ENCODE measurements around the gene TMEM123. TPM values are rescaled to one million over a fixed set of nuclear protein-coding genes. Genes with fewer than 3 reads are reported as not detected.

Gene TMEM123
- total RNA-seq, 1 experiment from 2014 or later = 214 TPM

DNA sequence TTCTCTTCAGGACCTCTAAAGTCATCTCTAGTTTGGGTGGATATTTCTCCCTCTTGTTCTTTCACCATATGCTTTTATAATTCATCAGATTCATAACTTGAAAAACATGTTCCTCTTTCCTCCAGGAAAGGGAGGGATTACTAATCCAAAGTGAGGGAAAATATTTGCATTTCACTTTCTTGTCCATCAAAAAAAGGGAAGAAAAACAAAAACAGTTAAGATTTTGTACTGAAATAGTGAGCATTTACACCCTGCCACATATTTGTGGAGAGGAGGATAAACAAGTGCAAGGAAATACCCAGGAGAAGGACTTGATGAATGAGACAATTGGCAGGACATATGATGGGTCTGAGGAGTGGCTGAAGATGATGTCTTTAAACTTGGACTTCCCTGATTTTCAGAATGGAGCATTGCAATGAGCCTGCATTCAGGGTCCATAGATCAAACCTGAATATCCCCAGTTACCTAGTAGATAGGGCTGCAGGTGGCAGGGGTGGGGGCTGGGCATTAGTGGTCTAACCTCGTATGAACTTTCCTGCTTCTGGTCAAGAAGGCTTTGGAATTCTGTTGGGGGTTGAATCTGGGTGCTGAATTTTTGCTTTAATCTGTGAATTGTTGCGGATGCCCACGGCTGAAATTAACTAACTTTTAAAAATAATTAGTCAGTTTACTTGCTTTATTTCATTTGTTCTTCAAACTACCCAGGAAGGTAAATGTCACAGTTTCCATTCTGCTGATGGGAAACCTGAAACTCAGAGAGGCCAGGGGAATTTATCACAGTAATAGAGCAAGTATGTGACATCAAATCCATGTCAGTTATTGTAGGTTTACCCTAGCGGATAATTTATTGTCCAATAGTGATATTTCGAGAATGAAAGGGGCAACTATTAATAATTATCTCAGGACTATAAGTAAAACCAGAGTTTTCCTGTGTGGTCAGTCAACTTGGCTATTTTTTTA, 36.9 kb upstream of the TMEM123 start:
- H3K27ac ChIP-seq (ENCODE audit: low read depth, low read length, poor library complexity, severe bottlenecking) = no peak overlapping the region
- intact Hi-C loops (cut with micrococcal nuclease; ENCODE audit: unreplicated experiment) = loop anchor here (10.0 kb wide), 1 partner anchor 625 kb away; no protein-coding TSS in a partner anchor
- ChIA-PET CTCF (no interaction called here), POLR2A (ENCODE audit: low non-redundant PET) (no interaction called here)
- DNase-seq (ENCODE audit: low spot score) = no peak
- H3K4me1 ChIP-seq (ENCODE audit: insufficient read depth, low read length, poor library complexity, severe bottlenecking) = no peaks in the 10 kb centered on the region
- H3K27me3 ChIP-seq (replicated peaks; ENCODE audit: insufficient read depth, low read depth, low read length, poor library complexity) = no peaks in the 10 kb centered on the region
- no peaks in the 10 kb centered on the region for H3K9me3 ChIP-seq (ENCODE audit: low read depth, low read length, poor library complexity, severe bottlenecking)
- no peak for TF ChIP-seq EZH2 (IDR thresholded peaks at IDR 0.05; ENCODE audit: borderline replicate concordance, low read depth, low read length, poor library complexity, severe bottlenecking)
- BruUV-seq (replicated peaks) = no TSS peak
- H3K36me3 ChIP-seq (ENCODE audit: insufficient read depth, low read length, poor library complexity, severe bottlenecking) = no peaks in the 10 kb centered on the region
- H3K4me3 ChIP-seq (ENCODE audit: low read depth, low read length, poor library complexity, severe bottlenecking) = no peak overlapping the region

DNA sequence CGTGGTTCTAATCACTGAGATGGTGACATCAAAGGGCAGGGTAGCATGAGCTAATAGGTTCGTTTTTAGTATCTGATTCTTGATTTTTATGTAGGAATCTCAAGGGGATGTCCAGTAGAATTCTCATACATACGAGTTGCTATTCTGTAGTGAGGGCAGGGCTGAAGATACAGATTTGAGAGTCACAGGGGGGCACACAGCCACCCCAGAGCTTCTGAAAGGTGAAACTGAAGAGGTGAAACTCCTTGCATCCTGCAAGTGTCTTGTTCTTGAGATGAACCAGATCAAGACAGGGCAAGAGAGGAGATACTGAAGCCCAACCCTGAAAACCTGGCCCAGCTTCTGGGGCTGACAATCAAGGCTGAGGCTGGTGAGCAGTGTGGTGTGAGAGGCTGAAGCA, 35.6 kb upstream of the TMEM123 start:
- H3K4me1 ChIP-seq (ENCODE audit: insufficient read depth, low read length, poor library complexity, severe bottlenecking) = no peaks in the 10 kb centered on the region
- no peak for DNase-seq (ENCODE audit: low spot score)
- H3K4me3 ChIP-seq (ENCODE audit: low read depth, low read length, poor library complexity, severe bottlenecking) = no peak overlapping the region
- no peaks in the 10 kb centered on the region for H3K36me3 ChIP-seq (ENCODE audit: insufficient read depth, low read length, poor library complexity, severe bottlenecking)
- no peaks in the 10 kb centered on the region for H3K9me3 ChIP-seq (ENCODE audit: low read depth, low read length, poor library complexity, severe bottlenecking)
- TF ChIP-seq, protein P1, sequence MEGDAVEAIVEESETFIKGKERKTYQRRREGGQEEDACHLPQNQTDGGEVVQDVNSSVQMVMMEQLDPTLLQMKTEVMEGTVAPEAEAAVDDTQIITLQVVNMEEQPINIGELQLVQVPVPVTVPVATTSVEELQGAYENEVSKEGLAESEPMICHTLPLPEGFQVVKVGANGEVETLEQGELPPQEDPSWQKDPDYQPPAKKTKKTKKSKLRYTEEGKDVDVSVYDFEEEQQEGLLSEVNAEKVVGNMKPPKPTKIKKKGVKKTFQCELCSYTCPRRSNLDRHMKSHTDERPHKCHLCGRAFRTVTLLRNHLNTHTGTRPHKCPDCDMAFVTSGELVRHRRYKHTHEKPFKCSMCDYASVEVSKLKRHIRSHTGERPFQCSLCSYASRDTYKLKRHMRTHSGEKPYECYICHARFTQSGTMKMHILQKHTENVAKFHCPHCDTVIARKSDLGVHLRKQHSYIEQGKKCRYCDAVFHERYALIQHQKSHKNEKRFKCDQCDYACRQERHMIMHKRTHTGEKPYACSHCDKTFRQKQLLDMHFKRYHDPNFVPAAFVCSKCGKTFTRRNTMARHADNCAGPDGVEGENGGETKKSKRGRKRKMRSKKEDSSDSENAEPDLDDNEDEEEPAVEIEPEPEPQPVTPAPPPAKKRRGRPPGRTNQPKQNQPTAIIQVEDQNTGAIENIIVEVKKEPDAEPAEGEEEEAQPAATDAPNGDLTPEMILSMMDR (conservative IDR thresholded peaks at IDR 0.05; ENCODE audit: low read depth, low read length) = no peak
- TF ChIP-seq EZH2 (IDR thresholded peaks at IDR 0.05; ENCODE audit: borderline replicate concordance, low read depth, low read length, poor library complexity, severe bottlenecking) = no peak
- CTCF ChIA-PET = no interaction called here
- intact Hi-C loops (cut with micrococcal nuclease; ENCODE audit: unreplicated experiment) = no loop called here
- H3K27ac ChIP-seq (ENCODE audit: low read depth, low read length, poor library complexity, severe bottlenecking) = no peak overlapping the region
- POLR2A ChIA-PET (ENCODE audit: low non-redundant PET) = no interaction called here
- no peaks in the 10 kb centered on the region for H3K27me3 ChIP-seq (replicated peaks; ENCODE audit: insufficient read depth, low read depth, low read length, poor library complexity)
- BruUV-seq (replicated peaks) = no TSS peak

DNA sequence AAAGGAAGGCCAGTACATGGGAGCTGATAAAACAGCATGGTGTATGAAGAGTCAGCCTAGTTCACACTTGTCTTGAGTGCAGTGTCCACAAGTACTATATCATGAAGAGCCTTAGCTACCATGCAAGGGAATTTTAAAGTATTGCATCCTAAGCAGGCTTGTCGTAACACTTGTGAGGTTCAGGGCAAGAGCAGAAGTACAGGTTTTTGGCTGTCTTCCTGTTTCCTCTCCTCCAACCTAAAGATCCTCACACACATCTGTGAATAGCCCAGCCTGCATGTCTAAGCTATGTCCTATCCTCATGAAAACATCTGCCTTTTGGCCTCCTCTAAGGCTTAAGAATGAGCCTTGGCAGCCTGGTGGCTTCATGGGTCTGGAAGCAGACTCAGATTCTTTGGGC, 34.6 kb upstream of the TMEM123 start:
- CTCF ChIA-PET = no interaction called here
- H3K4me1 ChIP-seq (ENCODE audit: insufficient read depth, low read length, poor library complexity, severe bottlenecking) = no peaks in the 10 kb centered on the region
- no peak overlapping the region for H3K4me3 ChIP-seq (ENCODE audit: low read depth, low read length, poor library complexity, severe bottlenecking)
- intact Hi-C loops (cut with micrococcal nuclease; ENCODE audit: unreplicated experiment) = no loop called here
- no peaks in the 10 kb centered on the region for H3K9me3 ChIP-seq (ENCODE audit: low read depth, low read length, poor library complexity, severe bottlenecking)
- TF ChIP-seq, protein P1 (conservative IDR thresholded peaks at IDR 0.05; ENCODE audit: low read depth, low read length) = no peak
- TF ChIP-seq EZH2 (IDR thresholded peaks at IDR 0.05; ENCODE audit: borderline replicate concordance, low read depth, low read length, poor library complexity, severe bottlenecking) = no peak
- H3K27ac ChIP-seq (ENCODE audit: low read depth, low read length, poor library complexity, severe bottlenecking) = no peak overlapping the region
- H3K27me3 ChIP-seq (replicated peaks; ENCODE audit: insufficient read depth, low read depth, low read length, poor library complexity) = no peaks in the 10 kb centered on the region
- no TSS peak for BruUV-seq (replicated peaks)
- H3K36me3 ChIP-seq (ENCODE audit: insufficient read depth, low read length, poor library complexity, severe bottlenecking) = no peaks in the 10 kb centered on the region
- POLR2A ChIA-PET (ENCODE audit: low non-redundant PET) = no interaction called here
- DNase-seq (ENCODE audit: low spot score) = no peak

Data from A673 (cell line).